Ishikawa (cell line): ENCODE results near the gene RAB6B.

Source experiments
- CREB1 ChIP-seq: IDR thresholded peaks from 2 replicates; pipeline ENCODE4 v1.6.1; 2012; ENCODE audit warnings: low read depth
- MAX ChIP-seq: IDR thresholded peaks from 2 replicates; pipeline ENCODE4 v1.6.1; 2012
- REST ChIP-seq: IDR thresholded peaks from 2 replicates; pipeline ENCODE4 v1.6.1; 2012; ENCODE audit warnings: low read depth, mild to moderate bottlenecking

- TF ChIP-seq CREB1 (no peak), REST (no peak), MAX (no peak)
Measured at GRCh38 chr3:133851931-133852330, 43.8 kb downstream of the RAB6B start.
